DND-41 (cell line): ENCODE measurements around the gene MAPK14.

ENCODE experiments used
- EZH2 ChIP-seq: IDR thresholded peaks from 3 replicates; pipeline ENCODE4 v1.6.1; 2012; ENCODE audit warnings: borderline replicate concordance, low read depth, mild to moderate bottlenecking, moderate library complexity, low read length, inconsistent platforms; ENCODE audit not compliant: severe bottlenecking
- TF ChIP-seq, protein P1 (sequence below): IDR thresholded peaks from 2 replicates; pipeline ENCODE4 v1.5.1; 2012; ENCODE audit warnings: borderline replicate concordance, low read length, moderate library complexity, mild to moderate bottlenecking; ENCODE audit not compliant: poor library complexity, severe bottlenecking; ENCODE audit errors: extremely low read depth

DNA sequence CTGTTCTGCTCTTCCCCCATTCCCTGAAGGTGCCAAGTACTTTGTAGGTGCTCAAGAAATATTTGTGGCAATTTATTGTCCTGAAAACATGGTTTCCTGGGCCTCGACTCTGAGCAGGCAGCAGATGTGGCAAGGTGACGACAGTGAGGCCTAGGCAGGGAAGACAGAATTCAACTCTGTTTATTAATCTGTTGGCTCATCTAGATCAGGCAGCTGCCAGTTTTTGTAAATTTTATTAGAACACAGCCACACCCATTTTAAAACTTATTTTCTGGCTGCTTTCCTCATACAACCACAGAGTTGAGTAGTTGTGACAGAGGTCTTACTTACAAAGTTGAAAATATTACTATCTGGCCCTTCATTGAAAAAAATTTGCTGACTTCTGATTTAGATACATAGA is 24.5 kb downstream of the MAPK14 start:
- TF ChIP-seq, protein P1, sequence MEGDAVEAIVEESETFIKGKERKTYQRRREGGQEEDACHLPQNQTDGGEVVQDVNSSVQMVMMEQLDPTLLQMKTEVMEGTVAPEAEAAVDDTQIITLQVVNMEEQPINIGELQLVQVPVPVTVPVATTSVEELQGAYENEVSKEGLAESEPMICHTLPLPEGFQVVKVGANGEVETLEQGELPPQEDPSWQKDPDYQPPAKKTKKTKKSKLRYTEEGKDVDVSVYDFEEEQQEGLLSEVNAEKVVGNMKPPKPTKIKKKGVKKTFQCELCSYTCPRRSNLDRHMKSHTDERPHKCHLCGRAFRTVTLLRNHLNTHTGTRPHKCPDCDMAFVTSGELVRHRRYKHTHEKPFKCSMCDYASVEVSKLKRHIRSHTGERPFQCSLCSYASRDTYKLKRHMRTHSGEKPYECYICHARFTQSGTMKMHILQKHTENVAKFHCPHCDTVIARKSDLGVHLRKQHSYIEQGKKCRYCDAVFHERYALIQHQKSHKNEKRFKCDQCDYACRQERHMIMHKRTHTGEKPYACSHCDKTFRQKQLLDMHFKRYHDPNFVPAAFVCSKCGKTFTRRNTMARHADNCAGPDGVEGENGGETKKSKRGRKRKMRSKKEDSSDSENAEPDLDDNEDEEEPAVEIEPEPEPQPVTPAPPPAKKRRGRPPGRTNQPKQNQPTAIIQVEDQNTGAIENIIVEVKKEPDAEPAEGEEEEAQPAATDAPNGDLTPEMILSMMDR = no peak
- no peak for TF ChIP-seq EZH2
